HG03135 (cell line): ENCODE measurements around the gene CACNA1H.

Source experiments
- ATAC-seq: cut with Tn5 transposase; IDR thresholded peaks from one replicate; pipeline ENCODE4 v1.9.1; 2021; ENCODE audit warnings: mild to moderate bottlenecking, moderate library complexity; ENCODE audit not compliant: unreplicated experiment

The CACNA1H gene

DNA sequence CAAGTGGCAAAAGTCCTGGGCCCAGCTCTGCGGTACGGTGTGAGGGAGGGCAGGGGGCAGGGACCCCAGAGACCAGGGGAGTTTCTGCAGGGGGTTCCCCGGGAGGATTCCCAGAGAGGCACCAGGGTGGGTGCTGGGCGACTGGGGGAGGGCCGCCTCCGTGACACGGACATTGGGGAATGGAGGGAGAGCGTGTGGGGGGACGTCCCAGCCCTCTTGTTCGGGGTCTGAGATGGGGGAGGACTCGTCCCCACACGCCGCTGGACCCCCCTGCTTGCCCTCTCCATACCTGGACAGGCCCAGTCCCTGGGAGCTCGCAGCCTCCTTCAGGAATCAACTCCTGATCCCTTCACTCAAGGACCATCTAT is 30.5 kb upstream of the CACNA1H start:
- ATAC-seq, result no peak

DNA sequence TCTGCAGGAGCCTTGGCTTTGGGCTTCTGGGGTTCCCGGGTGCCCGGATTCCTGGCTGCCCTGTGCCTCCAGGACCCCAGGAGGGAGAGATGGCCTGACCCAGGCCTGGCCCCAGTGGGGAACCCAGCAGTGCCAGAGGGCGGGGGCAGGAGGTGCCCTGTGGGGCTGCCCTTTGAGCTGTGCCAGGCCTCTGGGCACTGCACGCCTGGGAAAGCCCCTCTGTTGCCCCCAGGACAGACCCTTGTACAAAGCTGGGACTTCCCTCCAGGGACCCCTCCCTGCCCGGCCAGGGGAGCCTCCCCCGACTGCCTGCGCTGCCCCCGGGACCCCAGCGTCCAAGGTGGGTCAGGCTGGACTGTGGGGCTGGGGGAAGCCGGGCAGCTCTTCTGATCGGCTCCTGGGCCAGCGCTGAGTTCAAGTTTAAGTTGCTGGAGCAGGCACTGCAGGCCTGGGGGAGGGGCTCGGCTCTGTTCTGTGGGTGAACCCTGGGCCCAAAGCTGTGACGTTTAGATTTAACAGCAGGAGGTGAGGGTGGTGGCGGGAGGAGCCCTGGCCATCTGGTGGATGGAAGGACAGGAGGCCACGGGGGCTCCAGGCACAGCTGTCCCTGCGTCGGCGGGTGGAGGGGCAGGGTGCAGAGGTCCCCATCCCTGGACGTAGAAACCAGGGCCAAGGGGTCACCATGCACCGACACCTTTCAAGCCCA is 29.2 kb upstream of the CACNA1H start:
- ATAC-seq, result no peak

DNA sequence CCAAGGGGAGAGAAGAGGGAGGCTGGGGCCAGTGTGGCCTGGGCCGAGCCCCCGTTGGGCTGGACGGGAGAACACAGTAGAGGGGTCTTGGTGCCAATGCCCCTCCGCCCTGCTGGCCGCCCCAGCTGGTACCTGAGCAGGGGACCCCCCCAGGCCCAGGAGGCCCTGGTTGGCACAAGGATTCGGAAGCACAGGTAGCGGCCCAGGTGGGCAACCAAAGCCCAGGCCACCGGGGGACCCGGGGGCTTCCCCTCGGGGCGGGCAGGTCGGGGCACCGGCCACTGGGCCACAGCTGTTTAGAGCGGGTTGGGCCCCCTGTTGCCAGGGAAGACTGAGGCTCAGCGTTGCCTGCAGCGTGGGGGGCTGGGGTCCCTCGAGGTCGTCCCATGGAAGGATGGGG is 28.6 kb upstream of the CACNA1H start:
- no peak for ATAC-seq

DNA sequence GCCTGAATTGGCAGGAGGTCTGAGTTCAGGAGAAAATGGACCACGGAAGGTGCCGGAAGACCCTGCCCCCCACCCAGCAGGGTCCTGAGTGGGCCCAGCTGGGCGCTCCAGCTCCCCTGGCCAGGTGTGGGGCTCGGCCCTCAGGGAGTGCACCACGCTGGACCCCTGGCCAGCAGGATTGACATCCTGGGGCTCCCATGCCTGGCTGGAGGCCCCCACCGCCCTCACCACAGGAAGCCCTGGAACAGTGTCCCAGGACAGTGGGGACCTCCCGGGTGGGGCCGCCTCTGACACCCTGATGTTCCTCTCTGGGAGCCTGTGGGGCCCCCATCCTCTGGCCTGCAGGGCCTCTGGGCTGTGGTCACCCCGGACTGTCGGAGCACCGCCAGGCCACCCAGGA is 28.1 kb upstream of the CACNA1H start:
- no peak for ATAC-seq

DNA sequence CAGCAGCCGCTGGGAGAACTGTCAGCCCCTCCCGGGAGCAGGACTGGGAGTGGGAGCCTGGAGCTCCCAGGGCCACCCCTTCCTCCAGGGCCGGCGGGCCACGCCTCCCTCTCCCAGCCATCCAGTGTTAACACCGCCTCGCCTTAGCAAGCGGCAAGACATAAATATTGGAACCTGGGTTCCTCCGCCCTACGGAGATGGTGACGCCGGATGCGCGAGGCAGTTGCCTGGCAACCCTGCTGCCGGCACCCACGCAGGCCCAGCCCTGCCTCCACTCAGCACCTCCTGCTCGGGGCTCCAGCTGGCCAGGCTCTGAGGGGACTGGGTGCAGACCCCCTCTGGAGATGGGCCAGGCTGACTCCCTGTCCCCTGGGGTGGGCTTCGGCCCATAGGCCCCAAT is 27.4 kb upstream of the CACNA1H start:
- no peak for ATAC-seq

DNA sequence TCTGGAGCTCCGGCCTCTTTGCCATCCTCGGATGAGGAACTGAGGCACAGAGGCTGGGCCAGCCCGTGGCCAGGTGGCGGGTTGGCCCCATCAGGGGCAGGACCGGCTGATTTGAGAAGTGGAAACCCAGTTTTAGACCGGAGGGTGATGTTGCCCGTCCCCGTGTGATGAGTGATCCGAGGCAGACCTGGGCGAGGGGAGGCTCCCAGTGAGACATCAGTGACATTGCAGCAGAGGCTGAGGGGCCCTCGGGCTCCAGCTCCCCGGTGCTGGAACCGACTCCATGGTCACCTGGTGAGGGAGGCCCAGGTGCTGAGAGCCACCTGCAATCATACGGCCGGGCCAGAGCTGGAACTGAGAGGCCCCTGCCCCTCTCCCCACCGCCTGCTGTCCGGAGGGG is 26.9 kb upstream of the CACNA1H start:
- ATAC-seq, result no peak

DNA sequence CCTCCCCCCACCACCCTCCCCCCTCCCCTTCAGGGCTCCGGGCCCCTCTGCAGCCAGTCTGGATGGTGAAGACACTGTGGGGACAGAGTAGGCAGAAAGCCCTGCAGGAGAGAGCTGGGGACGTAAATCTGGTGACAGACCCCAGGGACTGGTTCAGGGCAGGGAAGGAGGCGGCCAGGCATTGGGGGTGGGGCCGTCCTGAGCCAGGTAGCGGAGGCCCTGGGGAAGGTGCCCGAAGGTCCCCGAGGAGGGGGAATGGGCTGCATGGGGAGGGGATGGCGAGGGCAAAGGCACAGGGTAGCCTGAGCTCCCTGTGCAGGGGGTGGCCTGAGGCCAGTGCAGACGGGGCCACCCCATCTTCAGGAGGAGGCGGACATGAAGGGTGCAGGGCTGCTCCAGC is 26.3 kb upstream of the CACNA1H start:
- ATAC-seq, result no peak

DNA sequence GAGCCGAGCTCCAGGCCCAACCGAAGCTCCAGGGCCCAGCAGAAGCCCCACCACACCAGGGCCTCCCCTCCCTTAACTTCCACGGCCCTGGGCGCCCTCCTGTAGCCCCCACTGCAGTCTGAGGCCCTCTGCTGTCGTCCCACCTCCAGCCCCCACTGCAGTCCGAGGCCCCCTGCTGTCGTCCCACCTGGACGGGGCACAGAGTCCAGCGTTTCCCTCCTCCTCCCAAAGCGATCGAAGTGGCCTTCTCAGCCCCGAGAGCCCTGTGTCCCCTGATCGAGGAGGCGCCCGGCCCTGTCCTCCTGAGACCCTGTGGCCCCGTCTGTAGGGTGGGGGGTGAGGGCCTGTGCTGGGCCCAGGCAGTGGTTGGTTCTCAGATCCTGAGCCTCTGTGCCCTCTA is 25.8 kb upstream of the CACNA1H start:
- no peak for ATAC-seq

DNA sequence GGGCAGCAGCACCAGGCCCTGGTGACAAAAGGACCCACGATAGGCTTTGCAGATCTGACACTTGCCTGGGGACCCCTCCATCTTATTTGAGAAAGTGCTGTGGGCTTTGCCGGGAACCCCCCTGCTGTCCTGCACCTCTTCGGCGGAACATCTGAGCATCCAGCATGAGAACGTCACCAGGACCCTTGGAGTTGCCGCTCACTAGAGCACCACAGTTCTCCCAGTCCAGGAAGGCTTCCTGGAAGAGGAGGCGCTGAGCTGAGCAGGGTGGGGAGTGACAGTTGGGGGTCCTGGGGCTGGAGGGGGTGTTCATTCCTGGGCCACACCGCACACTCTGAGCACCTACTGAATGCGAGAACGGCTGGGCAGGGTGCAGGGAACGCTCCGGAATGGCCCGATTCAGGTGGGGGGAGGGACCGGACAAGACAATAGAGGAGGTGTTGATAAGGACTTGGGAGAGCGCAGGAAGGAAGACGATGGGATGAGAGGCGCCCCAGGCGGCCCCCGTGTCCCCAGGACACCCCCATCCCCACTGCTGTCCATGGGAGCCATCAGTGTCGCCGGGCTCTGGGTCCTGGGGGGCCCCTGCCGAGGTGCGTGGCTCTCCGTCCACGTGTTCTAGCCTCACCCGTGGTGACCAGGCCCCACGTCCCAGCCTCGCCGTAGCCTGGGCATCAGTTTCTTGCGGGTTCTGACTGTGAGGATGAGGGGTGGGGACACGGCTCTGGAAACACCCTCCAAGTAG is 24.8 kb upstream of the CACNA1H start:
- no peak for ATAC-seq

DNA sequence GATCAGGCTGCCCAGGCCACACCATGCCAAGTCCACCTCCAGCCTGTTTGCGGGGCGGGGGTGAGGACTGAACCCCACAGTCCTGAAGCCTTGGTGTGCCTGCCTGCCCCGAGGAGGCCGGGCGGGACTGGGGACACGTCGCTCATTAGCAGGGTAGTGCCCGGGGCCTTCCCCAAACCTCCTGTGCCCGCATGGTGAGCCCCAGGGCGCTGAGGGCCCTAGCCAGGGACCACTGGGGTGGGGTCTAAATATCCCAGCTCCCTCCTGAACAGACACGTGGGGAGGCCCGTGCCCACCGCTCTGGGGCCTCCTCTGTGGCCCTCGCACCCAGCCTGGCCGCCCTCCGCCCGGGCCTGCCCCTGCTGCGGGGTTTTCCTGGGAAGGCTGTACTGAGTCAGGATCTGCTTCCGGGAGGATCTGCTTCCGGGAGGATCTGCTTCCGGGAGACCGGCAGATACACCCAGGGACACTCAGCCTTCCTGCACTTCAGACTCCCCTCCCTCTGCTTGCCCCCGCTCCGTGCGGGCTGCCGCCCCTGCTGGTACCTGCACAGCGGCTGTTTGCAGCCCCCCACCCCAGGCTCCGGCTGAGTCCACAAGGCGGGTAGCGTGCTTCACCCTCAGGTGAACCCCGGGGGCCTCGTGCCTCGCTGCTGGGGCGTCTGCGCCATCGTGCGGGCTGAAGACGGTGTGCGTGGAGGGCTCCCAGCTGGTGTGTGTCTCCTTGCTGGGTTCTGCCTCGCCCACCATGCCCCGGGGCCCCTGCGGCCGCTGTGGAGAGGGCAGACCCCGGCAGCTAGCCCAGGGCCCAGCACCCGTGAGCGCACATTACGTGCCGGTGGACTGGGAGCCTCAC is 23.6 kb upstream of the CACNA1H start:
- no peak for ATAC-seq

DNA sequence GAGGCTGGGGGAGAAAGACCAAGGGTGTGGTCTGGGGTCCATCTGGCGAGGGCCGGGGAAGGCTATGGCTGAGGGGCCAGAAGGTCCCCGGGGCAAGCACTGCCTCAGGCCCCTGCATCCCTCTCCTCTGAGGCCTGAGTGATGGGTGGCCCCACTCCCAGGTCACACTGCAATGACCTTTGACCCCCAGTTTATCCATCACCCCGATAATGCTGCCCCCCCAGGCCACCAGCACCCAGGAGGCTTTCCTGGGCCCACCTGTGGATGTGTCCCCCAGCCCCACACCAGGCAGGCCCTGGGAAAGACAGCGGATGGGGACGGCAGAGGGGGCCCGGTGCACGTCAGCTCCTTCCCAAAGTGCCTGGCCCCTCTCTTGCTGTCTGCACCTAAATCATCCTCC is 22.5 kb upstream of the CACNA1H start:
- ATAC-seq, result no peak

DNA sequence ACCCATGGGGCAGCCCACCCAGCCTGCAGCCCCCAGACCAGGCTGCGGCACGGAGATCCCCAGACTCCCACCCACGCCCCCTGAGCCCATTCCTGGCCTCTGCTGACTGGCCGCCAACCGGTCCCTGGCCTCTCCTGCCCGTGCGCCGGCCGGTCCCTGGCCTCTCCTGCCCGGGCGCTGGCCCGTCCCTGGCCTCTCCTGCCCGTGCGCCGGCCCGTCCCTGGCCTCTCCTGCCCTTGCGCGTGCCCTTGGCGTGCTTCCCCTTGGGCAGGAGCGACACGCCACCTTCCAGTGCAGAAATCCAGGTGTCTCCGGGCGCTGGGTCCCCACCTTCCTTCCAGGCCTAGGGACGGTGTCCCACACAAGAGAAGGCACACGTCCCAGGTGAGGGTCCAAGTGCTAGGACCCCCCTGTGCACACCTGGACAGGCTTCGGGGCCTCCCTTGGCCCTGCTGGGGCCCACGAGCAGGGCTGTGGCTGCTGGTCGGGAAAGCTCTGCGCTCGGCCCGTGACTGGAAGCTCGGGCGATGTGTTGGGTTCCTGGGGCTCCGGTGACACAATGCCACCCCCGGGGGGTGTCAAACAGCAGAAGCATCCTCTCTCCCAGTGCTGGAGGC is 21.4 kb upstream of the CACNA1H start:
- no peak for ATAC-seq

DNA sequence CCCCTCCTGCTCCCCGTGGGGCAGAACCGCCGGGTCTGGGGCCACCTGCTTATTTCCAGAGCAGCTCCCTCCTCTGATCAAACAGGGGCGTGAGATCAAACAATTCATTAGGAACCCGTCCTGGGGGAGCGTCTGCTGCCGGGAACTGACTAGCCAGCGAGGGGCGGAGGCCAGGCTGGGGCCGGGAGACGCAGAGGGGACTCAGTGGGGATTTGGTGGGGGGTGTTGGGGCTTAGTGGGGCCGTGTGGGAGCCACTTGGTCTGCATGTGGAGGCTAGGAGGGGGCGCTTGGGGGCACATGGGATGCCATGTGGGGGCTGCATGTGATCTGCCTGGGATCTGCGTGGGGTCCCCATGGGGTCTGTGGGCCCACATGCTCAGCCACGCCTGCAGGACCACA is 20.5 kb upstream of the CACNA1H start:
- no peak for ATAC-seq

DNA sequence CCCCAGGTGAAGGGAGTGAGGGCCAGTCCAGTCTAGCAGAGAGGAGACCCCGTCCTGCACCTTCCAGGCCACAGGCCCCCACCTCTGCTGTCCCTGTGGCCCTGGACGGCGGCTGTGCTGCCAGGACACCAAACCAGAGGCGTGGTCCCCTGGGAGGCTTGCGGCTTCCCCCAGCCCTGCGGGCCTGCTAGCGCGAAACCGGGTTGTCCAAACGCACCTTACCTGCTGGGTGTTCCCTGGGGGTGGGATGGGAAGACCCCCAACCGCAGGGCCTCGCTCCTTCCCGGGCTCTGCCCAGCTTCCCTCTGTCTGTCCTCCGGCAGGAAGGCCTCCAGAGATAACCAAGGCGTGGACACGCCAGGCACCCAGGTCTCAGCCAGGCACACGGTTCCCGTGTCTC is 19.6 kb upstream of the CACNA1H start:
- ATAC-seq, result no peak

DNA sequence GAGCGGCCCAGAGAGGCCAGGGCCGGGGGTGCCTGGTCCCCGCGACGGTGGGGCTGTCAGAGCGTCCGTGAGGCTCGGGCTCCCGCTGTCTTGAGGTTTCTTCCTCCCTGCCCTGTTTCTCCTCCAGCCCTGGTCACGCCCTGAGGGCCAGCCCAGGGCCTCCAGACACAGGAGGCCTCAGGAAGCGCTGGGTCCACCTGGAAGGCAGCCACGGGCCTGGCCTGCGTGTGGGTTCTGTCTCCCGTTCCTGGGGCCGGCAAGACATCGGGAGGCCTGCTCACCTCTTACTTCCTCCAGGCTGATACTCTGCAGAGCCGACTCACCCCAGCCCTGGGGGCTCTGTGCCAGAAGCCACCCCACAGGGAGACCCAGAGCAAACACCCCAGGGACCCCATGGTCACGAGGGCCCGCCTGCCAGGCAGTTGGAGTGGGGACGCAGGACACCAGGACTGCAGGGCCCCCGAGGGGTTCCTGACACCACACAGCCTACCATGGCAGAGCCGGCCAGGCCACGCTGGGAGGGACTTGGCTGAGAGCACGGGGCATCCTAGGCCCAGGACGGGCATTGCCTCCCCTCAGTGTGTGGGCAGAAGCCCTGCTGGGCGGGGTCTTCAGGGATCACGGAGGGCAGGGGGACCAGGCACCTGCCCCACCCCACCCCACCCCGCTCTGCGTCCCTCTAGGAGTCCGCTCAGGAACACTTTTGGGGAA is 18.9 kb upstream of the CACNA1H start:
- ATAC-seq, result no peak

DNA sequence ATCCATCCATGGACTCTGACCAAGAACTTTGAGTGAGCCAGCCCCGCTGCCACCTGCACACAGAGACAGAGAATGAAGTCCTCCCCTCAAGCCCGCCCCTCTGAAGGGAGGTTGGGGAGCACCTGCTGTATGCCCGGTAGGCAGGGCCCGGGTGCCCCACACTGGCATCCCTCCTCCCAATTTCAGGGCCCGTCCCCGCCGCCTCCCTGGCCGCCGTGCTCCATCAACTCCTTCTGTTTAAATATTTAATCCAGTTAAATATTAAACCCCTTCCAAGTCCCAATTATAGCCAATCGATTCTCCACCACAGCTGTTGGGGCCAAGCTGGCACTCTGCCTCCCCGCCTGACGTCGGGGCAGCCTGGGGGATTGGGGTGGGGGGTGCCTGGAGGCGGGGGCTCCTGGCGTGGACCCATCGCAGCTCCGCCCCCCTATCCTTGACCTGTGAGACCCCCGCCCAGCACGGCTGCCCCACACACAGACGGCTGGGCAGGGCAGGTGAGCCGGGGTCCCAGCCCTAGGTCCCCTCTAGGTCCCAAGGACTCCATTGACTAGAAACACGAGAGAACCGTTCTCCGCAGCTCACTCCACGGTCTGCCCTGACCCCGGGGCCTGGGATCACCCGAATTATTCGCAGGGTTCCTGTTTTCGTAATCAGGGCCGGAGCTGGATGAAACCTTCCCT is 18.0 kb upstream of the CACNA1H start:
- no peak for ATAC-seq

DNA sequence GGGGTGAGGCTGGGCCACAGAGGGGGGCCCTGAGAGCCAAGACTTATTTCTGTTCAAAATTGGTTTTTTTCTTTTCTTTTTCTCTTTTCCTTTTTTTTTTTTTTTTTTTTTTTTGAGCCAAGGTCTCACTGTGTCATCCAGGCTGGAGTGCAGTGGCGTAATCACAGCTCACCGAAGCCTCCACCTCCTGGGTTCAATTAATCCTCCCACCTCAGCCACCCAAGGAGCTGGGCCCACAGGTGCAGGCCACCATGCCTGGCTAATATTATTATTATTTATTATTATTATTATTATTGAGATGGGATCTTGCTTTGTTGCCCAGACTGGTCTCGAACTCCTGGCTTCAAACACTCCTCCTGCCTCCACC is 17.5 kb upstream of the CACNA1H start:
- no peak for ATAC-seq

DNA sequence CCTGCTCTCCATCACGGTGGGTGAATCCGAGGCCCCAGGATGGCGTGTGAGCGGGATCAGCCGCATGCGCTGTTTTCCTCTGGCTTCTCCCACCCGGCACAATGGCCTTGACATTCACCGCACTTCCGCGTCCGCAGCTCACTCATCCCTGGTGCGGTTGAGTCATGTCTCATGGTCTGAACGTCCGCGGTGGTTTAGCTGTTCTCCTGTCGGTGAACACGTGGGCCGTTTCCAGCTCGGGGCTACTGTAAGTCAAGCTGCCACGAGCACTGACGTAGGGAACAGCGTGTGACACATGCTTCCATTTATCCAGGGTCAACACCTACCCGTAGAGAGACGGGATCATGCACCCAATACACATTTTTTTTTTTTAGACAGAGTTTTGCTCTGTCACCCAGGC is 15.3 kb upstream of the CACNA1H start:
- ATAC-seq, result no peak

DNA sequence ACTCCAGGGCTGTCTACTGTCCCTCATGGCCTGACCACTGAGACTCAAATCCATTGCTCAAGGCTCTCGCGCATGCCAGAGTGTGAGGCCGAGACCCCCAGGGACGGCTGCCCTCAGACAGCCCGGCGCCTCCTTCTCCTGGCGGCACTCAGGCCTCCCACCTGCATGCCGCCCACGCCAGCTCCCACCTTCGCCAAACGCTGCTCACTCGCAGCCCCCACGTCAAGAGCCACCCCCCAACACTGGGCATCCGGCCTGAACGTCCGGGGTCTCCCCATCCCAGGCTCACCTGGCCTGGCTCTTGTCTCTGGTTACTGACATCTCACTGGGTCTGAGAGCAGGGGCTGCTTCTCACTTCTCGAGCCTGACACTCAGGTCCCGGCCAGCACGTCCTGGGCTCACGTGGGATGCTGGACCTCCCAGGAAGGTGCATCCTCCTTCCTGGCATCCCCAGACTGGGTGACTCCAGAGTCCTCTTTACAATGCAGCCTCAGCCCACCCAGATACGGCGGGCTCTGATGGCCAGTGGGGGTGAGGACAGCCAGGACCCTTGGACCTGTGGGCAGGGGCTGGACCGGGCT is 12.2 kb upstream of the CACNA1H start:
- no peak for ATAC-seq

DNA sequence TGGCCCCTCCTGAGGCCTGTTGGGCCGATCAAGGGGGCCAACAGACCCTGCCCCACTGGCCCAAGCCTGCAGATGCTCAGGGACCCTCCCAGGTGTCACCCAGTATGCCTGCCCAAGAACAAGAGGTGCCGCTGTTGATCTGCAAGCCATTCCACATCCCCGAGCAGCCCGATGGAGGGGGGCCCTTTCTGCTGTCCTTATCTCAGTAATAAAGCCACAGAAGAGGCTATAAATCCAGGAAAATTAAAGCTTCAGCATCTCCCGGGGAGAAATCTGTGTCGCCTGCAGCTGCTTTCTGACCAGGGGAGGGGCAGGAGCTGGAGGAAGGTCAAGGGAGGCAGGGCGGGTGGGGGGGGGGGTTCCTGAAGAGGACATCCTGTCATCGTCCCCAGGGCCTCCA is 11.7 kb upstream of the CACNA1H start:
- no peak for ATAC-seq
